HG03520 (cell line): Measurements from ENCODE around the gene AMBRA1.
"Not testable (repeated sequence)": the region's sequence is repeated elsewhere in the genome, so short reads cannot be mapped to it uniquely, and the experiment has no call there.

Experiments
- ATAC-seq: cut with Tn5 transposase; IDR thresholded peaks from one replicate; pipeline ENCODE4 v1.9.1; 2021; ENCODE audit warnings: mild to moderate bottlenecking, moderate library complexity; ENCODE audit not compliant: unreplicated experiment

The AMBRA1 gene

GRCh38 chr11:46615756-46616155, 21.9 kb upstream of the AMBRA1 start:
- no peak for ATAC-seq

- no peak for ATAC-seq
These were observed 18.5 kb upstream of the AMBRA1 start for GRCh38 chr11:46612326-46612725.

- ATAC-seq = no peak
These were observed 17.9 kb upstream of the AMBRA1 start for GRCh38 chr11:46611526-46612304.

GRCh38 chr11:46609386-46609785, 15.6 kb upstream of the AMBRA1 start:
- ATAC-seq = no peak

GRCh38 chr11:46607516-46607915, 13.7 kb upstream of the AMBRA1 start:
- no peak for ATAC-seq

GRCh38 chr11:46604796-46605195, 11.0 kb upstream of the AMBRA1 start:
- ATAC-seq = no peak

- ATAC-seq = no peak
These were observed 10.0 kb upstream of the AMBRA1 start for GRCh38 chr11:46603704-46604308.

GRCh38 chr11:46601129-46601528, 7.3 kb upstream of the AMBRA1 start:
- no peak for ATAC-seq

GRCh38 chr11:46600194-46600960, 6.6 kb upstream of the AMBRA1 start:
- ATAC-seq = no peak

GRCh38 chr11:46599340-46600193, 5.7 kb upstream of the AMBRA1 start:
- ATAC-seq = no peak

GRCh38 chr11:46597609-46598219, 3.9 kb upstream of the AMBRA1 start:
- no peak for ATAC-seq

- ATAC-seq = no peak
These were observed 3.3 kb upstream of the AMBRA1 start for GRCh38 chr11:46597155-46597554.

- no peak for ATAC-seq
These were observed 962 bp upstream of the AMBRA1 start for GRCh38 chr11:46594785-46595184.

- no peak for ATAC-seq
These were observed 514 bp upstream of the AMBRA1 start for GRCh38 chr11:46594374-46594700.

- no peak for ATAC-seq
These were observed 2.9 kb downstream of the AMBRA1 start for GRCh38 chr11:46590740-46591605.

GRCh38 chr11:46588915-46589314, 4.9 kb downstream of the AMBRA1 start:
- ATAC-seq = no peak

- ATAC-seq = no peak
These were observed 5.7 kb downstream of the AMBRA1 start for GRCh38 chr11:46588131-46588530.

- ATAC-seq = not testable (repeated sequence)
These were observed 10.3 kb downstream of the AMBRA1 start for GRCh38 chr11:46583513-46583912.

GRCh38 chr11:46582588-46582987, 11.2 kb downstream of the AMBRA1 start:
- ATAC-seq = no peak

GRCh38 chr11:46577058-46577457, 16.8 kb downstream of the AMBRA1 start:
- no peak for ATAC-seq
